Neural cell (in vitro differentiated cells): ENCODE measurements around the gene ZBTB46. TPM values are rescaled to one million over a fixed set of nuclear protein-coding genes. Genes with fewer than 3 reads are reported as not detected.

Experiments used
- H2AFZ ChIP-seq: fragments of 200-600, 300-800 bp; sonication (generic), shearing (Covaris generic); 2 replicates; pipeline ENCODE4 v1.6.0; 2014; ENCODE audit warnings: low read depth, mild to moderate bottlenecking, antibody characterized with exemption, low read length, moderate library complexity
- H3F3A ChIP-seq: fragments of 200-600 bp; shearing (Covaris generic); 2 replicates; pipeline ENCODE4 v1.6.1; 2016; ENCODE audit warnings: mild to moderate bottlenecking, moderate library complexity, mixed read lengths, antibody characterized with exemption, low read length; ENCODE audit not compliant: insufficient read depth, poor library complexity, severe bottlenecking
- H3K27ac ChIP-seq: fragments of 200-600, 300-800 bp; sonication (generic), shearing (Covaris generic); 2 replicates; pipeline ENCODE4 v1.5.1; 2014; ENCODE audit warnings: mild to moderate bottlenecking, low read length, moderate library complexity
- H3K27me3 ChIP-seq: fragments of 300-800, 200-600 bp; sonication (generic), shearing (Covaris generic); 2 replicates; pipeline ENCODE4 v1.6.0; 2014; ENCODE audit warnings: mild to moderate bottlenecking, low read depth, low read length, moderate library complexity; ENCODE audit not compliant: insufficient read depth
- H3K36me3 ChIP-seq: fragments of 300-800, 200-600 bp; sonication (generic), shearing (Covaris generic); 2 replicates; pipeline ENCODE4 v1.5.1; 2014; ENCODE audit warnings: mild to moderate bottlenecking, antibody characterized with exemption, low read length, moderate library complexity; ENCODE audit not compliant: insufficient read depth
- H3K4me2 ChIP-seq: fragments of 300-800, 200-600 bp; sonication (generic), shearing (Covaris generic); 2 replicates; pipeline ENCODE4 v1.6.0; 2014; ENCODE audit warnings: mild to moderate bottlenecking, low read length
- H3K4me3 ChIP-seq: fragments of 300-800, 200-600 bp; sonication (generic), shearing (Covaris generic); 2 replicates; pipeline ENCODE4 v1.5.1; 2014; ENCODE audit warnings: mild to moderate bottlenecking, low read length, moderate library complexity
- H3K79me2 ChIP-seq: fragments of 200-600 bp; shearing (Covaris generic); replicated peaks from 2 replicates; pipeline ENCODE4 v1.6.0; 2014; ENCODE audit warnings: mild to moderate bottlenecking, low read length, moderate library complexity; ENCODE audit not compliant: insufficient read depth
- H3K9ac ChIP-seq: fragments of 300-800, 200-600 bp; sonication (generic), shearing (Covaris generic); 2 replicates; pipeline ENCODE4 v1.6.1; 2016; ENCODE audit warnings: mild to moderate bottlenecking, low read length, mixed read lengths
- H3K9me2 ChIP-seq: fragments of 200-600 bp; shearing (Covaris generic); 2 replicates; pipeline ENCODE4 v1.6.1; 2016; ENCODE audit warnings: mild to moderate bottlenecking, low read length, mixed read lengths; ENCODE audit not compliant: insufficient read depth
- H3K9me3 ChIP-seq: fragments of 200-600, 300-800 bp; sonication (generic), shearing (Covaris generic); 2 replicates; pipeline ENCODE4 v1.6.1; 2016; ENCODE audit warnings: mild to moderate bottlenecking, mixed run types, low read length, moderate library complexity, mixed read lengths
- H4K20me1 ChIP-seq: fragments of 200-600 bp; shearing (Covaris generic); 2 replicates; pipeline ENCODE4 v1.6.1; 2016; ENCODE audit warnings: mild to moderate bottlenecking, mixed run types; ENCODE audit not compliant: insufficient read depth
- CTCF ChIP-seq: fragments of 450-650 bp; IDR thresholded peaks from 2 replicates; pipeline ENCODE4 v1.5.1; 2014; ENCODE audit warnings: antibody characterized with exemption, mild to moderate bottlenecking, moderate library complexity; ENCODE audit not compliant: poor library complexity, severe bottlenecking
- EP300 ChIP-seq: fragments of 450-650 bp; conservative IDR thresholded peaks from 2 replicates; pipeline ENCODE4 v1.6.1; 2014; ENCODE audit warnings: antibody characterized with exemption, mild to moderate bottlenecking, moderate library complexity; ENCODE audit not compliant: poor library complexity, severe bottlenecking
- EZH2 ChIP-seq: fragments of 200-600, 300-800 bp; shearing (Covaris generic), sonication (generic); IDR thresholded peaks from 2 replicates; pipeline ENCODE4 v1.6.1; 2014; ENCODE audit warnings: antibody characterized with exemption, low read length, borderline replicate concordance, mild to moderate bottlenecking; ENCODE audit not compliant: insufficient read depth, poor library complexity, severe bottlenecking
- MXI1 ChIP-seq: fragments of 450-650 bp; conservative IDR thresholded peaks from 2 replicates; pipeline ENCODE4 v1.6.1; 2014; ENCODE audit warnings: antibody characterized with exemption, mild to moderate bottlenecking; ENCODE audit not compliant: poor library complexity, severe bottlenecking
- POLR2AphosphoS5 ChIP-seq: IDR thresholded peaks from 2 replicates; pipeline ENCODE4 v1.6.1; 2012
- RAD21 ChIP-seq: fragments of 450-650 bp; conservative IDR thresholded peaks from 2 replicates; pipeline ENCODE4 v1.6.1; 2014; ENCODE audit warnings: antibody characterized with exemption, mild to moderate bottlenecking, moderate library complexity
- REST ChIP-seq: IDR thresholded peaks from 2 replicates; pipeline ENCODE4 v1.6.1; 2012; ENCODE audit warnings: borderline replicate concordance
- SMC3 ChIP-seq: fragments of 450-650 bp; conservative IDR thresholded peaks from 2 replicates; pipeline ENCODE4 v1.6.1; 2014; ENCODE audit warnings: antibody characterized with exemption, mild to moderate bottlenecking, moderate library complexity; ENCODE audit not compliant: poor library complexity
- TAF1 ChIP-seq: IDR thresholded peaks from 2 replicates; pipeline ENCODE4 v1.6.1; 2012; ENCODE audit warnings: low read depth
- polyA plus RNA-seq: library from polyadenylated mRNA; depleted of rRNA; stranded (reverse); fragments of >200 nt; gene quantifications from 2 replicates; pipeline ENCODE4 v1.2.3, GENCODE V29; 2014

ZBTB46 gene
- polyA plus RNA-seq, 1 donor from 2014 or later = 15.0 TPM

GRCh38 chr20:63752411-63753101 is 78.5 kb downstream of the ZBTB46 start:
- Histone ChIP-seq H3K9me2 (no peaks in the 10 kb centered on the region), H3K27me3 (no peaks in the 10 kb centered on the region), H3K9ac (no peak overlapping the region), H4K20me1 (no peaks in the 10 kb centered on the region), H3K4me2 (no peak overlapping the region), H3K27ac (no peak overlapping the region), H3K36me3 (no peaks in the 10 kb centered on the region), H3K4me3 (no peak overlapping the region), H3K9me3 (no peaks in the 10 kb centered on the region), H3F3A (no peaks in the 10 kb centered on the region), H2AFZ (no peak overlapping the region), H3K79me2 (no peaks in the 10 kb centered on the region)
- TF ChIP-seq SMC3 = no peak
- TF ChIP-seq REST = no peak

- H3K4me2 ChIP-seq = no peak overlapping the region
- no peaks in the 10 kb centered on the region for H3K27me3 ChIP-seq
- H3K79me2 ChIP-seq = no peaks in the 10 kb centered on the region
- H2AFZ ChIP-seq = no peak overlapping the region
- H3K36me3 ChIP-seq = no peaks in the 10 kb centered on the region
- H4K20me1 ChIP-seq = no peaks in the 10 kb centered on the region
- no peaks in the 10 kb centered on the region for H3K9me2 ChIP-seq
- H3K4me3 ChIP-seq = no peak overlapping the region
- H3K9ac ChIP-seq = no peak overlapping the region
- no peaks in the 10 kb centered on the region for H3K9me3 ChIP-seq
- H3F3A ChIP-seq = no peaks in the 10 kb centered on the region
- H3K27ac ChIP-seq = no peak overlapping the region
- TF ChIP-seq REST (no peak), EP300 (no peak), EZH2 (no peak), TAF1 (no peak), POLR2AphosphoS5 (no peak), MXI1 (no peak), RAD21 (no peak), CTCF (no peak), SMC3 (no peak)
Observed at GRCh38 chr20:63751471-63752271, 79.4 kb downstream of the ZBTB46 start.
